Upper lobe of left lung (tissue), 4 donors: Measurements from ENCODE around the gene DKC1.

ENCODE experiments used
- EP300 ChIP-seq, 4 donors: sonication (generic); formaldehyde crosslinking; IDR thresholded peaks; one replicate each; pipeline ENCODE4 v1.5.1; 2017; ENCODE audit warnings: antibody characterized with exemption in 4 of 4, control low read depth in 2 of 4
- POLR2A ChIP-seq, 4 donors: fragments of 450-650 bp; IDR thresholded peaks; one replicate each; pipeline ENCODE4 v1.5.1; 2016 to 2017; ENCODE audit warnings: antibody characterized with exemption in 4 of 4, mild to moderate bottlenecking in 2 of 4
- POLR2AphosphoS5 ChIP-seq, 2 donors: sonication (generic); formaldehyde crosslinking; IDR thresholded peaks; one replicate each; pipeline ENCODE4 v1.5.1; 2017; ENCODE audit warnings: antibody characterized with exemption in 2 of 2
- TF ChIP-seq, protein P1 (sequence below), 6 experiments: fragments of 450-650 bp in 4 of 6; fragments of 200-600 bp in 2 of 6; sonication (generic) in 2 of 6; IDR thresholded peaks; one replicate each; pipeline ENCODE4 v1.5.1; 2016 to 2019; ENCODE audit warnings: antibody characterized with exemption in 6 of 6

- TF ChIP-seq, protein P1, sequence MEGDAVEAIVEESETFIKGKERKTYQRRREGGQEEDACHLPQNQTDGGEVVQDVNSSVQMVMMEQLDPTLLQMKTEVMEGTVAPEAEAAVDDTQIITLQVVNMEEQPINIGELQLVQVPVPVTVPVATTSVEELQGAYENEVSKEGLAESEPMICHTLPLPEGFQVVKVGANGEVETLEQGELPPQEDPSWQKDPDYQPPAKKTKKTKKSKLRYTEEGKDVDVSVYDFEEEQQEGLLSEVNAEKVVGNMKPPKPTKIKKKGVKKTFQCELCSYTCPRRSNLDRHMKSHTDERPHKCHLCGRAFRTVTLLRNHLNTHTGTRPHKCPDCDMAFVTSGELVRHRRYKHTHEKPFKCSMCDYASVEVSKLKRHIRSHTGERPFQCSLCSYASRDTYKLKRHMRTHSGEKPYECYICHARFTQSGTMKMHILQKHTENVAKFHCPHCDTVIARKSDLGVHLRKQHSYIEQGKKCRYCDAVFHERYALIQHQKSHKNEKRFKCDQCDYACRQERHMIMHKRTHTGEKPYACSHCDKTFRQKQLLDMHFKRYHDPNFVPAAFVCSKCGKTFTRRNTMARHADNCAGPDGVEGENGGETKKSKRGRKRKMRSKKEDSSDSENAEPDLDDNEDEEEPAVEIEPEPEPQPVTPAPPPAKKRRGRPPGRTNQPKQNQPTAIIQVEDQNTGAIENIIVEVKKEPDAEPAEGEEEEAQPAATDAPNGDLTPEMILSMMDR (IDR thresholded peaks at IDR 0.05): no peak
- TF ChIP-seq POLR2A (IDR thresholded peaks at IDR 0.05) (no peak), POLR2AphosphoS5 (IDR thresholded peaks at IDR 0.05) (no peak), EP300 (IDR thresholded peaks at IDR 0.05) (no peak)
Observed at GRCh38 chrX:154728431-154729190, 34.1 kb upstream of the DKC1 start.
